H1 (cell line): ENCODE data around the gene HRH1. TPM values are rescaled to one million over a fixed set of nuclear protein-coding genes. Genes with fewer than 3 reads are reported as not detected.

Experiments used
- CTCF ChIA-PET: fragments of 300-600 bp; sonication (Branson Sonifier 250); formaldehyde crosslinking; loops from one replicate; lab custom pipeline; 2021; ENCODE audit not compliant: partially characterized antibody; lab: Charles Lee
- POLR2A ChIA-PET: fragments of 300-600 bp; sonication (Branson Sonifier 250); formaldehyde crosslinking; loops from one replicate; lab custom pipeline; 2021; ENCODE audit warnings: inconsistent platforms; ENCODE audit not compliant: partially characterized antibody; lab: Charles Lee
- DNase-seq, 2 experiments: peaks; one replicate each; pipeline versions ENCODE4 v3.0.0 to v3.0.0-alpha.2; 2010 to 2022; ENCODE audit warnings: low spot score in 2 of 2, low read depth in 1 of 2, mixed read lengths in 1 of 2
- FAIRE-seq: peaks from 2 replicates; lab custom pipeline; 2011; peaks lifted over from hg19 to GRCh38; lab: Jason Lieb, UNC
- H2AFZ ChIP-seq: 2 replicates; pipeline ENCODE4 v1.8.1; 2012; ENCODE audit warnings: low read length, inconsistent platforms
- H2AK5ac ChIP-seq: 2 replicates; pipeline ENCODE4 v1.6.1; 2013; ENCODE audit warnings: low read depth, low read length
- H2BK120ac ChIP-seq: replicated peaks from 2 replicates; pipeline ENCODE3; 2013; ENCODE audit warnings: low read depth, low read length, inconsistent platforms
- H2BK12ac ChIP-seq: 2 replicates; pipeline ENCODE4 v1.6.1; 2013; ENCODE audit warnings: low read depth, low read length
- H2BK15ac ChIP-seq: 2 replicates; pipeline ENCODE4 v1.6.1; 2013; ENCODE audit warnings: low read length
- H2BK20ac ChIP-seq: 2 replicates; pipeline ENCODE4 v1.6.1; 2013; ENCODE audit warnings: low read length
- H2BK5ac ChIP-seq: 2 replicates; pipeline ENCODE4 v1.6.1; 2013; ENCODE audit warnings: low read depth, low read length
- H3K14ac ChIP-seq: 2 replicates; pipeline ENCODE4 v1.6.1; 2013; ENCODE audit warnings: inconsistent platforms; ENCODE audit not compliant: insufficient read length
- H3K18ac ChIP-seq: 2 replicates; pipeline ENCODE4 v1.6.1; 2013; ENCODE audit warnings: low read length; ENCODE audit errors: extremely low read depth
- H3K23ac ChIP-seq: 2 replicates; pipeline ENCODE4 v1.6.1; 2013; ENCODE audit warnings: inconsistent platforms; ENCODE audit not compliant: insufficient read length
- H3K23me2 ChIP-seq: 2 replicates; pipeline ENCODE4 v1.6.1; 2013; ENCODE audit warnings: low read depth, low read length
- H3K27ac ChIP-seq: 2 replicates; pipeline ENCODE4 v1.6.1; 2011; ENCODE audit warnings: low read depth, low read length, inconsistent platforms
- H3K27me3 ChIP-seq, 4 experiments: replicated peaks in 1 of 4; 1 replicate in 1 of 4; 2 replicates in 3 of 4; pipeline versions ENCODE4 v1.6.1 to v1.8.1; 2011 to 2013; ENCODE audit warnings: low read length in 3 of 4, mild to moderate bottlenecking in 3 of 4, inconsistent platforms in 2 of 4, mixed read lengths in 2 of 4, moderate library complexity in 1 of 4; ENCODE audit not compliant: control insufficient read depth in 3 of 4, insufficient read depth in 3 of 4; ENCODE audit errors: extremely low read depth in 1 of 4
- H3K36me3 ChIP-seq, 4 experiments: 2 replicates each; pipeline versions ENCODE4 v1.6.1 to v1.8.1; 2011 to 2013; ENCODE audit warnings: mild to moderate bottlenecking in 4 of 4, low read length in 3 of 4, moderate library complexity in 2 of 4, control low read depth in 1 of 4, inconsistent platforms in 1 of 4; ENCODE audit not compliant: insufficient read depth in 4 of 4, control insufficient read depth in 2 of 4
- H3K4ac ChIP-seq: replicated peaks from 2 replicates; pipeline ENCODE3; 2013; ENCODE audit warnings: low read length, low read depth, mixed read lengths, inconsistent platforms; ENCODE audit not compliant: insufficient read length
- H3K4me1 ChIP-seq, 4 experiments: replicated peaks in 1 of 4; 1 replicate in 1 of 4; 2 replicates in 3 of 4; pipeline versions ENCODE4 v1.6.1 to v1.8.1; 2011 to 2013; ENCODE audit warnings: low read length in 3 of 4, inconsistent platforms in 2 of 4, mixed read lengths in 1 of 4; ENCODE audit not compliant: insufficient read depth in 4 of 4, control insufficient read depth in 3 of 4
- H3K4me2 ChIP-seq, 2 experiments: 2 replicates each; pipeline versions ENCODE4 v1.6.1 to v1.8.1; 2011 to 2013; ENCODE audit warnings: low read depth in 2 of 2, low read length in 2 of 2, control low read depth in 1 of 2, inconsistent platforms in 1 of 2, mild to moderate bottlenecking in 1 of 2; ENCODE audit not compliant: insufficient read depth in 1 of 2
- H3K4me3 ChIP-seq, 4 experiments: fragments of 200-600, 300-600 bp in 1 of 4; sonication (generic), shearing (Covaris generic), sonication (Bioruptor Twin) in 1 of 4; 2 replicates each; pipeline versions ENCODE4 v1.5.1 to v1.8.1; 2011 to 2016; ENCODE audit warnings: low read length in 4 of 4, low read depth in 3 of 4, control low read depth in 2 of 4, inconsistent platforms in 2 of 4, mild to moderate bottlenecking in 2 of 4, mixed read lengths in 1 of 4, moderate library complexity in 1 of 4; ENCODE audit not compliant: insufficient read depth in 2 of 4; ENCODE audit errors: extremely low read depth in 1 of 4
- H3K56ac ChIP-seq: replicated peaks from 2 replicates; pipeline ENCODE3; 2013; ENCODE audit warnings: low read depth, mild to moderate bottlenecking, mixed read lengths, low read length, inconsistent platforms; ENCODE audit not compliant: insufficient read length
- H3K79me1 ChIP-seq: 2 replicates; pipeline ENCODE4 v1.6.1; 2013; ENCODE audit warnings: low read depth, low read length, control low read depth
- H3K79me2 ChIP-seq, 2 experiments: 2 replicates each; pipeline versions ENCODE4 v1.6.1 to v1.8.1; 2012 to 2013; ENCODE audit warnings: low read length in 2 of 2, mild to moderate bottlenecking in 2 of 2, inconsistent platforms in 1 of 2; ENCODE audit not compliant: insufficient read depth in 2 of 2, control insufficient read depth in 1 of 2
- H3K9ac ChIP-seq, 4 experiments: replicated peaks in 1 of 4; 1 replicate in 1 of 4; 2 replicates in 3 of 4; pipeline versions ENCODE4 v1.6.1 to v1.8.1; 2011 to 2013; ENCODE audit warnings: low read depth in 3 of 4, low read length in 3 of 4, control low read depth in 2 of 4, mild to moderate bottlenecking in 2 of 4, moderate library complexity in 2 of 4, inconsistent platforms in 1 of 4; ENCODE audit errors: extremely low read depth in 1 of 4
- H3K9me3 ChIP-seq, 2 experiments: 2 replicates each; pipeline versions ENCODE4 v1.6.1 to v1.8.1; 2012 to 2013; ENCODE audit warnings: mild to moderate bottlenecking in 2 of 2, moderate library complexity in 2 of 2, control low read depth in 1 of 2, inconsistent platforms in 1 of 2, low read depth in 1 of 2, low read length in 1 of 2, mixed read lengths in 1 of 2; ENCODE audit not compliant: insufficient read depth in 2 of 2
- H4K20me1 ChIP-seq, 2 experiments: replicated peaks in 1 of 2; 2 replicates each; pipeline versions ENCODE3 to v1.8.1; 2011 to 2013; ENCODE audit warnings: inconsistent platforms in 2 of 2, low read length in 2 of 2, mild to moderate bottlenecking in 1 of 2; ENCODE audit not compliant: insufficient read depth in 2 of 2, control insufficient read depth in 1 of 2
- H4K5ac ChIP-seq: 2 replicates; pipeline ENCODE4 v1.6.1; 2013; ENCODE audit warnings: low read length, low read depth, mixed read lengths, inconsistent platforms; ENCODE audit not compliant: insufficient read length
- H4K8ac ChIP-seq: 2 replicates; pipeline ENCODE4 v1.8.0; 2013; ENCODE audit warnings: mild to moderate bottlenecking, moderate library complexity, low read length, inconsistent platforms; ENCODE audit not compliant: insufficient read depth; ENCODE audit errors: extremely low read depth
- H4K91ac ChIP-seq: replicated peaks from 2 replicates; pipeline ENCODE3; 2013; ENCODE audit warnings: low read length, mixed read lengths, inconsistent platforms; ENCODE audit not compliant: insufficient read length
- BCL11A ChIP-seq, 2 experiments: IDR thresholded peaks; one replicate each; pipeline ENCODE4 v1.6.1; 2011; ENCODE audit warnings: low read depth in 2 of 2, low read length in 2 of 2, mild to moderate bottlenecking in 2 of 2
- EP300 ChIP-seq, 2 experiments: IDR thresholded peaks; 1 replicate in 1 of 2; 2 replicates in 1 of 2; pipeline ENCODE4 v1.6.1; 2011 to 2012; ENCODE audit warnings: low read depth in 2 of 2, low read length in 2 of 2, mild to moderate bottlenecking in 2 of 2, borderline replicate concordance in 1 of 2, inconsistent platforms in 1 of 2, moderate library complexity in 1 of 2
- GABPA ChIP-seq: IDR thresholded peaks from 2 replicates; pipeline ENCODE4 v1.6.1; 2011; ENCODE audit warnings: mild to moderate bottlenecking, low read length, moderate library complexity, borderline replicate concordance; ENCODE audit not compliant: insufficient read depth
- GTF2F1 ChIP-seq: IDR thresholded peaks from 2 replicates; pipeline ENCODE4 v1.6.1; 2012; ENCODE audit warnings: low read depth, low read length, improper control_type of control experiment, borderline replicate concordance
- KDM1A ChIP-seq: fragments of 200-600, 300-600 bp; sonication (generic); IDR thresholded peaks from 2 replicates; pipeline ENCODE4 v1.7.1; 2016; ENCODE audit warnings: mild to moderate bottlenecking, low read length, borderline replicate concordance
- KDM5A ChIP-seq: fragments of 200-600 bp; IDR thresholded peaks from 2 replicates; pipeline ENCODE4 v1.7.1; 2012; ENCODE audit warnings: mild to moderate bottlenecking, low read length, inconsistent platforms, mixed read lengths
- NRF1 ChIP-seq: IDR thresholded peaks from 2 replicates; pipeline ENCODE4 v1.6.1; 2011; ENCODE audit warnings: mild to moderate bottlenecking, low read depth, low read length, improper control_type of control experiment
- RAD21 ChIP-seq, 2 experiments: IDR thresholded peaks in 1 of 2; conservative IDR thresholded peaks in 1 of 2; 2 replicates each; pipeline ENCODE4 v1.6.1; 2011; ENCODE audit warnings: low read depth in 2 of 2, low read length in 2 of 2, improper control_type of control experiment in 1 of 2, inconsistent platforms in 1 of 2, mild to moderate bottlenecking in 1 of 2, moderate library complexity in 1 of 2
- RXRA ChIP-seq: IDR thresholded peaks from 2 replicates; pipeline ENCODE4 v1.6.1; 2011; ENCODE audit warnings: low read depth, mild to moderate bottlenecking, low read length, moderate library complexity; ENCODE audit not compliant: insufficient read depth
- SIRT6 ChIP-seq: IDR thresholded peaks from one replicate; pipeline ENCODE4 v1.7.1; 2012; ENCODE audit warnings: low read length, inconsistent platforms
- TAF1 ChIP-seq: IDR thresholded peaks from 2 replicates; pipeline ENCODE4 v1.6.1; 2011; ENCODE audit warnings: mild to moderate bottlenecking, low read depth, low read length
- YY1 ChIP-seq: IDR thresholded peaks from 2 replicates; pipeline ENCODE4 v1.6.1; 2011; ENCODE audit warnings: low read depth, mild to moderate bottlenecking, low read length
- WGBS, 2 experiments: shearing (Covaris generic) in 1 of 2; methylation state at CpG; one replicate each; pipeline versions ENCODE4 v1.1.6 to v1.1.7; 2013 to 2015; ENCODE audit warnings: low lambda C conversion rate in 2 of 2, mixed read lengths in 2 of 2, inconsistent platforms in 1 of 2, low coverage in 1 of 2, missing lambda C conversion rate in 1 of 2; ENCODE audit not compliant: insufficient replicate concordance in 2 of 2, insufficient coverage in 1 of 2, insufficient read length in 1 of 2; ENCODE audit errors: extremely low coverage in 1 of 2, missing lambda C conversion rate in 1 of 2; 5-methylcytosine and 5-hydroxymethylcytosine counted together
- polyA plus RNA-seq, 7 experiments: library from polyadenylated mRNA; depleted of rRNA in 3 of 7; stranded (reverse) in 5 of 7; unstranded in 2 of 7; fragments of >200 nt in 5 of 7; fragments of 200-250 nt in 2 of 7; gene quantifications; 1 replicate in 5 of 7; 2 replicates in 1 of 7; 4 replicates in 1 of 7; pipeline versions ENCODE4 v1.2.1 to v1.2.3, GENCODE V29; 2011 to 2013; ENCODE audit warnings: missing spikeins in 2 of 7, mixed read lengths in 2 of 7
- total RNA-seq: library from RNA; stranded (reverse); fragmentation: NEBNext Ultra II Directional; extraction: Animal tissue kit (Norgen Biotek cat#: 25700); gene quantifications from 2 replicates; pipeline ENCODE4 v1.2.1, GENCODE V29; 2021

HRH1 gene
- total and polyA plus RNA-seq, 2 of the 8 experiments (the other 6 are each of a cell fraction or from before 2014, with no cell fraction given), result 0.11 TPM; not detected in 1

DNA sequence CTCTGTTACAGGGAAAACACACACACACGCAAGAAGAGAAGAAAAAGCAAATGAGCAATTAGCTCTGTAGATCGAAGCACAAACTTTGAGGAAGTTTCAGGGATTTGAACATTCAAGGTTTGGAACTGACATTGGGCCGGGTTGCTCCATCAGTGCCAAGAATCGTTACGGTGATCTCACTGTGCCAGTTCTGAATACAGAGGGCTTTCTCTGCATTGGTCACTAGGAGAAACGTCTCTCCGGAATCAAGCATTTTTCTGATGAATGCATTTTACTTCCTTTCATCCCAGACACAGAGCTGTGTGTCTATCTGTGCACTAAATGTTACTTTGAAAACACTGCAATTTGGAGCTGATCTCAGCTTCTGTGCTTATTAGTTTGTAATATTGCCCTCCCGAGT, 11.2 kb downstream of the HRH1 start:
- no peak overlapping the region for H3K4me2 ChIP-seq
- FAIRE-seq, result no peak

More for the DNA sequence above, 11.2 kb downstream of the HRH1 start:
- no peak overlapping the region for H4K8ac ChIP-seq
- H3K79me1 ChIP-seq, result no peaks in the 10 kb centered on the region; the same call in 1 of the 2 replicates
- no peaks in the 10 kb centered on the region for H3K36me3 ChIP-seq
- no peak overlapping the region for H3K18ac ChIP-seq
- no peak overlapping the region for H2AFZ ChIP-seq
- no peak overlapping the region for H3K27ac ChIP-seq
- H3K79me2 ChIP-seq, result no peaks in the 10 kb centered on the region
- no peaks in the 10 kb centered on the region for H4K20me1 ChIP-seq
- no peak overlapping the region for H4K5ac ChIP-seq
- no peaks in the 10 kb centered on the region; a peak in 2 of 7 replicates for H3K4me1 ChIP-seq
- no peak overlapping the region for H2AK5ac ChIP-seq
- no peak overlapping the region for H4K91ac ChIP-seq
- TF ChIP-seq TAF1 (no peak), YY1 (no peak), NRF1 (no peak), GTF2F1 (no peak), RAD21 (IDR thresholded peaks at IDR 0.05 in 1 of 2, conservative IDR thresholded peaks at IDR 0.05 in 1 of 2; ENCODE audit: low read depth in 2 of 2, low read length in 2 of 2) (no peak), BCL11A (IDR thresholded peaks at IDR 0.05; ENCODE audit: low read depth in 2 of 2, low read length in 2 of 2) (no peak), KDM1A (no peak), SIRT6 (no peak), RXRA (no peak), EP300 (IDR thresholded peaks at IDR 0.05; ENCODE audit: borderline replicate concordance in 1 of 2, low read depth in 2 of 2, low read length in 2 of 2) (no peak), KDM5A (no peak), GABPA (no peak)
- TF ChIP-seq, all 59 proteins: peak for 0
- ChIA-PET POLR2A (no interaction called here), CTCF (interaction anchor here (1.0 to 1.8 kb wide), 3 partner anchors 10 to 105 kb away, joined by 4 to 10 read pairs (median 4); no protein-coding TSS in a partner anchor)
- no peak overlapping the region for H3K4ac ChIP-seq
- no peak overlapping the region for H2BK5ac ChIP-seq
- no peak overlapping the region for H2BK20ac ChIP-seq
- no peak overlapping the region for H3K56ac ChIP-seq
- H3K23ac ChIP-seq, result no peak overlapping the region
- no peak overlapping the region for H2BK15ac ChIP-seq
- no peak overlapping the region for H2BK120ac ChIP-seq
- no peaks in the 10 kb centered on the region; the same call in 1 of the 2 replicates for H3K23me2 ChIP-seq
- no peak overlapping the region for H3K14ac ChIP-seq
- DNase-seq, result no peak
- H2BK12ac ChIP-seq, result no peak overlapping the region
- H3K9ac ChIP-seq, result no peak overlapping the region
- no peak overlapping the region for H3K4me3 ChIP-seq
- H3K27me3 ChIP-seq, result no peaks in the 10 kb centered on the region; a peak in 1 of 7 replicates
- 91% methylated on average over 8 of the region's 8 CpGs; no CpG with 5 or more reads in 1 of the 2 experiments for WGBS, 2 experiments
- H3K9me3 ChIP-seq, result no peaks in the 10 kb centered on the region
